Measurements from ENCODE around the gene MALT1.
"Not testable (repeated sequence)": the region's sequence is repeated elsewhere in the genome, so short reads cannot be mapped to it uniquely, and the experiment has no call there.

The MALT1 gene

GRCh38 chr18:58640891-58641610 is 30.2 kb upstream of the MALT1 start:
- no peak overlapping the region for H3K4me3 ChIP-seq (ENCODE audit: low read depth, low read length)
- no peak for DNase-seq (ENCODE audit: low read depth)
- TF ChIP-seq, protein P1, sequence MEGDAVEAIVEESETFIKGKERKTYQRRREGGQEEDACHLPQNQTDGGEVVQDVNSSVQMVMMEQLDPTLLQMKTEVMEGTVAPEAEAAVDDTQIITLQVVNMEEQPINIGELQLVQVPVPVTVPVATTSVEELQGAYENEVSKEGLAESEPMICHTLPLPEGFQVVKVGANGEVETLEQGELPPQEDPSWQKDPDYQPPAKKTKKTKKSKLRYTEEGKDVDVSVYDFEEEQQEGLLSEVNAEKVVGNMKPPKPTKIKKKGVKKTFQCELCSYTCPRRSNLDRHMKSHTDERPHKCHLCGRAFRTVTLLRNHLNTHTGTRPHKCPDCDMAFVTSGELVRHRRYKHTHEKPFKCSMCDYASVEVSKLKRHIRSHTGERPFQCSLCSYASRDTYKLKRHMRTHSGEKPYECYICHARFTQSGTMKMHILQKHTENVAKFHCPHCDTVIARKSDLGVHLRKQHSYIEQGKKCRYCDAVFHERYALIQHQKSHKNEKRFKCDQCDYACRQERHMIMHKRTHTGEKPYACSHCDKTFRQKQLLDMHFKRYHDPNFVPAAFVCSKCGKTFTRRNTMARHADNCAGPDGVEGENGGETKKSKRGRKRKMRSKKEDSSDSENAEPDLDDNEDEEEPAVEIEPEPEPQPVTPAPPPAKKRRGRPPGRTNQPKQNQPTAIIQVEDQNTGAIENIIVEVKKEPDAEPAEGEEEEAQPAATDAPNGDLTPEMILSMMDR (IDR thresholded peaks at IDR 0.05; ENCODE audit: low read depth, low read length, missing control alignments): no peak

- not testable (repeated sequence) for H3K4me3 ChIP-seq (ENCODE audit: low read depth, low read length); DNase-seq (ENCODE audit: low read depth)
Observed at GRCh38 chr18:58643557-58643956, 27.7 kb upstream of the MALT1 start.

DNA sequence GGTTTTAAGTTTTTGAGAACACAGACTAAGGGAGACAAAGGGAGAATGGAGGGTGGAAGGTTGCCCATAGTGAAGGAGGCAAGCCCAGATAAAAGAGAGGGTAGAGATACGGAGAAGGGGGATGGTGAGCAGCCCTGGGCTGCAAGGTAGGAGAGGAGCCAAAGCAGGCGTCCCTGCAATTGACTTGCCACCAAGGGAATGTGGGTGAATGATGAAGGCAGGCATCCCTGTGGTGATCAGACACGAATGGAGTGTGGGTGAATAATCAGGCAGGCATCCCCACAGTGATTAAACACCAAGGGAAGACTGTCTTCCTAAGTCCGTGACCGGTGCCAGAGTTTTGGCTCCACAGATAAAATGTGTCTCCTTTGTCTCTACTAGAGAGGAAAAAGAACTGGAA is 25.9 kb upstream of the MALT1 start:
- TF ChIP-seq, protein P1 (IDR thresholded peaks at IDR 0.05; ENCODE audit: low read depth, low read length, missing control alignments): no peak
- no peak overlapping the region for H3K4me3 ChIP-seq (ENCODE audit: low read depth, low read length)
- DNase-seq (ENCODE audit: low read depth): no peak

GRCh38 chr18:58646334-58646862 is 24.9 kb upstream of the MALT1 start:
- TF ChIP-seq, protein P1 (IDR thresholded peaks at IDR 0.05; ENCODE audit: low read depth, low read length, missing control alignments): no peak
- DNase-seq (ENCODE audit: low read depth): no peak
- no peak overlapping the region for H3K4me3 ChIP-seq (ENCODE audit: low read depth, low read length)

DNA sequence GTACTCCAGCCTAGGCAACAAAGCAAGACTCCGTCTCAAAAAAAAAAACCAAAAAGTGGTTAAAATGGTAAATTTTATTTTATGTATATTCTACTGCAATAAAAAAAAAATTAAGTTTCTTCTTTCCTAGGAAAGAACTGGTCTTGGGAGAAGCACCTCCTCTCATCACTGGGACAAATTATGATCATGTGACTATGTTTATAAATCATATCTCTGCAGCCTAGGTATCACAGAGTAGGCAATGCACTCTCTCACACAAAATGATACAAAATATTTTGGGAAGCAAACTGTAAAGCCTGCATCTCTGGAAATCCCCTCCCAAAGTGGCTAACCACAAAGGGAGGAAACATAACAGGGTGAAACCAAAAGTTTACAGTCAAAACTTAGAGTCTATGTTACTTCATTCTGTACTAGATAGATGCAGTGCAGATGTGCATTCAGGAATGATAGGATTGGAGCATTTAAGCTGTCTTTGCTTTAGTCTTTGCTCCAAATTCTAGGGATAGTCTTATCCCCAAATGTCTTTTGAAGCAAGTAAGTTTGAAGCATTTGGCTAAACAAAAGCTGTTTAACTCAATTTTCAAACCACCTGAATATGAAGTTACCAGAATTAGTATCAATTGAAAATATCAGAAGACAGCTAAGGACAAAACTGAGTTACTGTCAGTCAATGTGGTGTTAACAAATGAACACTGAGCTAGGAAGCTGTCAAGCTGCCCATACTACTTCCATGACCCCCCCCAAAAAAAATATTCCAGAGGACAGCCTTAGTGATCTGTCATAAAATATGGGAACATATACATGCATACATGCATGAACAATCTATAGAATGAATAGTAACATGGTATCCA is 21.1 kb upstream of the MALT1 start:
- no peak for DNase-seq (ENCODE audit: low read depth)
- TF ChIP-seq, protein P1 (IDR thresholded peaks at IDR 0.05; ENCODE audit: low read depth, low read length, missing control alignments): no peak
- no peak overlapping the region for H3K4me3 ChIP-seq (ENCODE audit: low read depth, low read length)

GRCh38 chr18:58650830-58651229 is 20.4 kb upstream of the MALT1 start:
- DNase-seq (ENCODE audit: low read depth); H3K4me3 ChIP-seq (ENCODE audit: low read depth, low read length): not testable (repeated sequence)

- DNase-seq (ENCODE audit: low read depth); H3K4me3 ChIP-seq (ENCODE audit: low read depth, low read length): not testable (repeated sequence)
Observed at GRCh38 chr18:58653144-58653722, 18.0 kb upstream of the MALT1 start.

DNA sequence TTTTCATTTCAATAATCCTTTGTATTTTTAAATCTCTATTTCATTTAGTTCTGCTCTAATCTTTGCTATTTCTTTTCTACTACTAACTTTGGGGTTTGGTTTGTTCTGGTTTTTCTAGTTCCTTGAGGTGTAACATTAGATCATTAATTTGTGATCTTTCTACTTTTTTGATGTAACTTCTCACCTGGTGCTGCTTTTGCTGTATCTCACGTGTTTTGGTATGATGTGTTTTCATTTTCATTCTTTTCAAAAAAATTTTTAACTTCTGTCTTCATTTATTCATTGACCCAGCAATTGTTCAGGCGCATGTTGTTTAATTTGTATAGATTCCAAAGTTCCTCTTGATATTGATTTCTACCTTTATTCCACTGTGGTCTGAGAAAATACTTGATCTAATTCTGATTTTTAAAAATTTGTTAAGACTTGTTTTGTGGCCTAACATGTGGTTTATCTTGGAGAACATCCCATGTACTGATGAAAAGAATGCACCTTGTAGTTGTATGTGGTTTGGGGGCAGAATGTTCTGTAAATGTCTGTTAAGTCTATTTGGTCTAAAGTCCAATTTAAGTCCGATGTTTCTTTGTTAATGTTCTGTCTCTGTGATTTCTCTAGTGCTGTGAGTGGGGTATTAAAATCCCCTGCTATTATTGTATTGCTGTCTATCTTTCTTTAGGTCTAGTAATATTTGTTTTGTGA is 17.3 kb upstream of the MALT1 start:
- H3K4me3 ChIP-seq (ENCODE audit: low read depth, low read length): peak overlapping the region; percentile 18; the same call in 1 of the 2 replicates
- TF ChIP-seq, protein P1 (IDR thresholded peaks at IDR 0.05; ENCODE audit: low read depth, low read length, missing control alignments): no peak
- no peak for DNase-seq (ENCODE audit: low read depth)

Data from GM12864 (cell line).